Activated naive CD8-positive, alpha-beta T cell treated with anti-CD3 and anti-CD28 coated beads for 36 hours (primary cell): ENCODE data around the gene DENND5B. TPM values are rescaled to one million over a fixed set of nuclear protein-coding genes. Genes with fewer than 3 reads are reported as not detected.
"Not testable (repeated sequence)": the region's sequence is repeated elsewhere in the genome, so short reads cannot be mapped to it uniquely, and the experiment has no call there.

ENCODE experiments used
- DNase-seq: peaks from one replicate; pipeline ENCODE4 v3.0.0; 2021
- H3K27ac Mint-ChIP-seq: one replicate; pipeline ENCODE4 v1.8.0; 2022; ENCODE audit warnings: mild to moderate bottlenecking, moderate library complexity, mixed read lengths
- H3K27me3 Mint-ChIP-seq: one replicate; pipeline ENCODE4 v1.8.0; 2022; ENCODE audit warnings: mild to moderate bottlenecking, mixed read lengths
- H3K36me3 Mint-ChIP-seq: one replicate; pipeline ENCODE4 v1.8.0; 2021; ENCODE audit warnings: mild to moderate bottlenecking, mixed read lengths
- H3K4me1 Mint-ChIP-seq: one replicate; pipeline ENCODE4 v1.8.0; 2021; ENCODE audit warnings: mixed read lengths
- H3K4me3 Mint-ChIP-seq: one replicate; pipeline ENCODE4 v1.8.0; 2022; ENCODE audit warnings: mild to moderate bottlenecking, moderate library complexity, mixed read lengths
- H3K9me3 Mint-ChIP-seq: one replicate; pipeline ENCODE4 v1.8.0; 2022; ENCODE audit warnings: mixed read lengths
- total RNA-seq, 2 experiments: library from RNA; stranded (reverse); gene quantifications; one replicate each; pipeline ENCODE4 v1.2.3, GENCODE V29; 2021

DENND5B gene
- total RNA-seq, 2 experiments from 2014 or later, result 0.16 to 0.29 TPM

GRCh38 chr12:31488737-31489338, 102.1 kb downstream of the DENND5B start:
- Mint-ChIP-seq H3K36me3 (no peaks in the 10 kb centered on the region), H3K4me3 (no peak overlapping the region), H3K27me3 (peaks cover 3% of the 10 kb centered on the region), H3K4me1 (no peaks in the 10 kb centered on the region), H3K9me3 (no peaks in the 10 kb centered on the region), H3K27ac (no peak overlapping the region)
- no peak for DNase-seq

DNA sequence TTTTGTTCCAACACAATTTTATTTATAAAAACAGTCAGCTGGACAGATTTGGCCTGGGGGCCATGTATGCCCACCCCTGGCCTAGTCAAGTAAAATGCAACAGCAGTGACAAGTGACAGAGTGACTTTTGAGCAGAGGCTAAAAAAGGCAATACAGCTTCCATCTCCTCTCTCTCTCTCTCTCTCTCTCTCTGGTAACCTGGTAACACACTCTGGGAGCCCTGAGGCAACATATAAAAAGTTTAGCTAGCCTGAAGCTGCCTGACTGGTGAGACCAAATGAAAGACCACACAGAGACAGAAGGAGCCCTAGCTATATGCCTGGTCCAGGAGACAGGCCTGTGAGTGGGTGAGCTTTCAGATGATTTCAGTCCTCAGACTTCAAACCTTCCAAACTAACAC, 105.4 kb downstream of the DENND5B start:
- H3K4me3 Mint-ChIP-seq, result no peak overlapping the region
- H3K4me1 Mint-ChIP-seq, result no peaks in the 10 kb centered on the region
- H3K36me3 Mint-ChIP-seq, result no peaks in the 10 kb centered on the region
- no peaks in the 10 kb centered on the region for H3K27me3 Mint-ChIP-seq
- no peak for DNase-seq
- no peaks in the 10 kb centered on the region for H3K9me3 Mint-ChIP-seq
- no peak overlapping the region for H3K27ac Mint-ChIP-seq

- no peak for DNase-seq
- H3K4me3 Mint-ChIP-seq, result no peak overlapping the region
- H3K27me3 Mint-ChIP-seq, result no peaks in the 10 kb centered on the region
- H3K27ac Mint-ChIP-seq, result no peak overlapping the region
- no peaks in the 10 kb centered on the region for H3K36me3 Mint-ChIP-seq
- no peaks in the 10 kb centered on the region for H3K9me3 Mint-ChIP-seq
- no peaks in the 10 kb centered on the region for H3K4me1 Mint-ChIP-seq
Measured at GRCh38 chr12:31482816-31483215, 108.1 kb downstream of the DENND5B start.

DNA sequence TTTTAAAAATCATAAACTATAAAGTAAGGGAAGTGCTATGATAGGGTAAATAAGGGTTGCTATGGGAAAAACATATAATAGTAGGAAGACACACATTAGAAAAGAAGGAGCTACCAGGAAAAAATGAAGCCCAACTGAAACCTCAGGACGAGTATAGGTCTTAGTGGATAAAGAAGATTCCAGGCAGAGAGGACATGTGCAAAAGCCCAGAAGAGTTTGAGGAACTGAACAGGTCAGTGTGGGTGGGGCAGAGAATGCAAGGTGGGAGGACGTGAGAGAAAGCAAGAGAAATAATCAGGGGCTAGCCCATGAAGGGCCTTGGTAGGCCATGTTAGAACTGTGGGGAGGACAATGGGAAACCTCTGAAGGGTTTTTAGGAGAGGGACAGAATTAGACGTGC, 109.5 kb downstream of the DENND5B start:
- H3K9me3 Mint-ChIP-seq, result no peaks in the 10 kb centered on the region
- no peak overlapping the region for H3K4me3 Mint-ChIP-seq
- no peak overlapping the region for H3K27ac Mint-ChIP-seq

DNA sequence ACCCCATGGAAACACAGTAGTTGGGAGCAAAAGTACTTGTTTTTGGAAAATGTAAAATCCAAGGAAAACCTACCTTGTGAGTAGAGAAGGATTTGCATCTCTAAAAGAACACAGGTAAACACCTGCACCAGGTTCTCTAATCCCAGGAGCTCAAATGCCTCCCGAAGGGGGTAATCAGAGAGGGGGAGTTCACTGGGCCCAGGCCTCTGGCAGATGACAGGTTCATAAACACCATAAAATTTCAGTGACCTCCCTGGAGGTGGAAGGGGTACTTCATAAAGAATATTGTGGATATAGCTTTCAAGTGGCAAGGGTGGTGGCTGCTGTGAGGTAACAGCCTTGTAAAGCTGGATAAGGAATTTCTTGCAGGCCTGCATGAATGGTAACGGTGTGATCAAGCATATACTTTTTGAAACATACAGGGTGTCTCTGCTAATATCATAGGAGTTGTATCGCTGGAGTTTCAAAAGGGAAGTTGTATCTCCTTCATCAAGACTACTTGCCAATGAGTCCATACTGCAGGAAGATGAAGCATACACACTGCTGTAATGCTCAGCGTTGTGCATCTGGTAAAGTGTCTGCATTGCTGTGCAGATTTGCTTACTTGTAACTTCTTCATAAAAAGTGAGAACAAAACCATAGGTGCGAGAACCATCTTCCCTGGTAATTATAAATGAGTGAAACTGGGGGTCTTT, 111.3 kb downstream of the DENND5B start:
- Mint-ChIP-seq H3K4me3 (no peak overlapping the region), H3K4me1 (no peaks in the 10 kb centered on the region), H3K36me3 (no peaks in the 10 kb centered on the region), H3K27ac (no peak overlapping the region), H3K27me3 (peaks cover 3% of the 10 kb centered on the region), H3K9me3 (no peaks in the 10 kb centered on the region)
- DNase-seq, result no peak

More for the DNA sequence above, 109.5 kb downstream of the DENND5B start:
- no peak for DNase-seq
- Mint-ChIP-seq H3K27me3 (no peaks in the 10 kb centered on the region), H3K36me3 (no peaks in the 10 kb centered on the region), H3K4me1 (no peaks in the 10 kb centered on the region)

- H3K4me3 Mint-ChIP-seq, result no peak overlapping the region
- DNase-seq, result no peak
Measured at GRCh38 chr12:31478898-31479297, 112.0 kb downstream of the DENND5B start.

GRCh38 chr12:31478425-31478824, 112.5 kb downstream of the DENND5B start:
- Mint-ChIP-seq H3K27ac (no peak overlapping the region), H3K4me3 (no peak overlapping the region), H3K9me3 (no peaks in the 10 kb centered on the region), H3K27me3 (peaks cover 3% of the 10 kb centered on the region), H3K4me1 (no peaks in the 10 kb centered on the region), H3K36me3 (no peaks in the 10 kb centered on the region)
- DNase-seq, result no peak

More at GRCh38 chr12:31478898-31479297, 112.0 kb downstream of the DENND5B start:
- H3K4me1 Mint-ChIP-seq, result no peaks in the 10 kb centered on the region
- no peak overlapping the region for H3K27ac Mint-ChIP-seq
- H3K27me3 Mint-ChIP-seq, result peaks cover 3% of the 10 kb centered on the region
- H3K9me3 Mint-ChIP-seq, result no peaks in the 10 kb centered on the region
- no peaks in the 10 kb centered on the region for H3K36me3 Mint-ChIP-seq

DNA sequence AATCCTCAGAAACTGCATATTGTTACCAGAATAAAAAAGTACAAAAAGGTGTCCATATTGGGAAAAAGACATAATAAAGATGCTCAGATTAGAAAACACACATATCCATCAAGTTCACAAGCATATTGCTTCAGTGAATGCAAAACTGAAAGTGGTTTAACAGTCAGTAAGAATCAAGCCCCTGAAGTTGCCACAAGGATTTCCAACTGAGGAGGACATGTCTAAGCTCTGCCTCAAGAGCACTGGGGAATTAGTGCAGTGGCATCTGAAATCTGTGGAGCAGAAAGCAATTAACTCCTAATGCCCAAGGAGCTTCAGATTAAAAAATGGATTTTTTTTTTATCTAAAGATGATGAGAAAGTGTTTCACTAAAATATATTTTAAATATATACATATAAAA, 113.2 kb downstream of the DENND5B start:
- H3K27me3 Mint-ChIP-seq, result peaks cover 3% of the 10 kb centered on the region
- H3K27ac Mint-ChIP-seq, result no peak overlapping the region
- no peak overlapping the region for H3K4me3 Mint-ChIP-seq
- no peaks in the 10 kb centered on the region for H3K4me1 Mint-ChIP-seq
- DNase-seq, result no peak
- no peaks in the 10 kb centered on the region for H3K36me3 Mint-ChIP-seq
- no peaks in the 10 kb centered on the region for H3K9me3 Mint-ChIP-seq

DNA sequence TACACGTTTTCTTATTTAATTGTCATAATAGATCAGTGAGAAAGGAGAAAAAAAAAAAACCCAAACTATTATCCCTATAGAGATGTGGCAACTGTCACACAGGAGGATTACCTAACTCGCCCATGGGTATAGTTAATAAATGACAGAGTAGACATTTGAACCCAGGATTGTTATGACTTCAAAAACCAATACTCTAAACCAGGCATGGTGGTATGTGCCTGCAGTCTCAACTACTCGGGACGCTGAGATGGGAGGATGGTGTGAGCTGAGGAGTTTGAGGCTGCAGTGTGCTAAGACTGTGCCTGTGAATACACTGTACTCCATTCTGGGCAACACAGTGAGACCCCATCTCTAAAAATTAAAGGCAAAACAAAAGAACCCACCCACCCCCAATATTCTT, 114.5 kb downstream of the DENND5B start:
- Mint-ChIP-seq H3K27me3 (peaks cover 3% of the 10 kb centered on the region), H3K36me3 (no peaks in the 10 kb centered on the region), H3K9me3 (no peaks in the 10 kb centered on the region), H3K4me3 (no peak overlapping the region), H3K27ac (no peak overlapping the region), H3K4me1 (no peaks in the 10 kb centered on the region)
- no peak for DNase-seq

DNA sequence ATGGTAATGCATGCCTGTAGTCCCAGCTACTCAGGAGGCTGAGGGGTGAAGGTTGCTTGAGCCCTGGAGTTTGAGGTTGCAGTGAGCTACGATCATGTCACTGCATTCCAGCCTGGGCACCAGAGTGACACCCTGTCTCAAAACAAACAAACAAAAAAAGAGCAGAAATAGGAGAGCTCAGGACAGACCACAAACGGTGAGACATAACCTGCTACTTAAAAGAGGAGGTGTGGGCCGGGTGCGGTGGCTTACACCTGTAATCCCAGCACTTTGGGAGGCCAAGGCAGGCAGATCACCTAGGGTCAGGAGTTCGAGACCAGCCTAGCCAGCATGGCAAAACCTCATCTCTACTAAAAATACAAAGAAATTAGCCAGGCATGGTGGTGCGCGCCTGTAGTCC, 115.3 kb downstream of the DENND5B start:
- not testable (repeated sequence) for H3K4me3 Mint-ChIP-seq, H3K4me1 Mint-ChIP-seq, H3K27ac Mint-ChIP-seq, H3K36me3 Mint-ChIP-seq, H3K27me3 Mint-ChIP-seq, H3K9me3 Mint-ChIP-seq, DNase-seq

- Mint-ChIP-seq H3K27me3 (peaks cover 3% of the 10 kb centered on the region), H3K4me3 (no peak overlapping the region), H3K36me3 (no peaks in the 10 kb centered on the region), H3K9me3 (no peaks in the 10 kb centered on the region), H3K27ac (no peak overlapping the region), H3K4me1 (no peaks in the 10 kb centered on the region)
- no peak for DNase-seq
Measured at GRCh38 chr12:31474751-31475150, 116.2 kb downstream of the DENND5B start.

GRCh38 chr12:31471823-31472222, 119.1 kb downstream of the DENND5B start:
- Mint-ChIP-seq H3K27me3 (peaks cover 3% of the 10 kb centered on the region), H3K36me3 (no peaks in the 10 kb centered on the region), H3K4me1 (no peaks in the 10 kb centered on the region), H3K4me3 (no peak overlapping the region), H3K9me3 (no peaks in the 10 kb centered on the region), H3K27ac (no peak overlapping the region)
- no peak for DNase-seq

- Mint-ChIP-seq H3K27ac (no peak overlapping the region), H3K4me1 (no peaks in the 10 kb centered on the region), H3K4me3 (no peak overlapping the region), H3K36me3 (no peaks in the 10 kb centered on the region), H3K9me3 (no peaks in the 10 kb centered on the region), H3K27me3 (peaks cover 3% of the 10 kb centered on the region)
- DNase-seq, result no peak
Measured at GRCh38 chr12:31471051-31471450, 119.9 kb downstream of the DENND5B start.

- H3K9me3 Mint-ChIP-seq, result peaks cover 3% of the 10 kb centered on the region
- no peak overlapping the region for H3K27ac Mint-ChIP-seq
- no peak overlapping the region for H3K4me3 Mint-ChIP-seq
- no peaks in the 10 kb centered on the region for H3K4me1 Mint-ChIP-seq
- no peaks in the 10 kb centered on the region for H3K36me3 Mint-ChIP-seq
- H3K27me3 Mint-ChIP-seq, result peaks cover 1% of the 10 kb centered on the region
- DNase-seq, result no peak
Measured at GRCh38 chr12:31470459-31470858, 120.5 kb downstream of the DENND5B start.

- Mint-ChIP-seq H3K9me3 (peaks cover 3% of the 10 kb centered on the region), H3K27me3 (no peaks in the 10 kb centered on the region), H3K4me1 (no peaks in the 10 kb centered on the region), H3K27ac (no peak overlapping the region), H3K36me3 (no peaks in the 10 kb centered on the region), H3K4me3 (no peak overlapping the region)
- DNase-seq, result no peak
Measured at GRCh38 chr12:31466768-31467167, 124.2 kb downstream of the DENND5B start.

GRCh38 chr12:31465002-31465401, 125.9 kb downstream of the DENND5B start:
- Mint-ChIP-seq H3K4me1 (no peaks in the 10 kb centered on the region), H3K36me3 (no peaks in the 10 kb centered on the region), H3K9me3 (peaks cover 3% of the 10 kb centered on the region), H3K27me3 (no peaks in the 10 kb centered on the region), H3K4me3 (no peak overlapping the region), H3K27ac (no peak overlapping the region)
- no peak for DNase-seq
